HG03135 (cell line): Measurements from ENCODE around the gene HERC5.
"Not testable (repeated sequence)": the region's sequence is repeated elsewhere in the genome, so short reads cannot be mapped to it uniquely, and the experiment has no call there.

ENCODE experiments used
- ATAC-seq: cut with Tn5 transposase; IDR thresholded peaks from one replicate; pipeline ENCODE4 v1.9.1; 2021; ENCODE audit warnings: mild to moderate bottlenecking, moderate library complexity; ENCODE audit not compliant: unreplicated experiment

The HERC5 gene

GRCh38 chr4:88517825-88518224, 60.9 kb downstream of the HERC5 start:
- ATAC-seq: no peak

GRCh38 chr4:88518911-88519310, 62.0 kb downstream of the HERC5 start:
- no peak for ATAC-seq

- ATAC-seq: peak; percentile 20
Observed at GRCh38 chr4:88522702-88523324, 65.9 kb downstream of the HERC5 start.

- ATAC-seq: peak; percentile 70
Observed at GRCh38 chr4:88523325-88524129, 66.6 kb downstream of the HERC5 start, which contains the start of gene PYURF. PYURF (minus strand) TSS chr4:88523776; CDS start chr4:88523700, 76 bp downstream.

- ATAC-seq: no peak
Observed at GRCh38 chr4:88524171-88524570, 67.3 kb downstream of the HERC5 start.

GRCh38 chr4:88526221-88526815, 69.4 kb downstream of the HERC5 start:
- ATAC-seq: no peak

- no peak for ATAC-seq
Observed at GRCh38 chr4:88527787-88528186, 70.9 kb downstream of the HERC5 start.

- no peak for ATAC-seq
Observed at GRCh38 chr4:88528861-88529260, 71.9 kb downstream of the HERC5 start.

GRCh38 chr4:88531549-88531948, 74.6 kb downstream of the HERC5 start:
- ATAC-seq: no peak

- ATAC-seq: no peak
Observed at GRCh38 chr4:88533088-88533790, 76.3 kb downstream of the HERC5 start.

- no peak for ATAC-seq
Observed at GRCh38 chr4:88533937-88534750, 77.2 kb downstream of the HERC5 start.

GRCh38 chr4:88535090-88535755, 78.3 kb downstream of the HERC5 start:
- no peak for ATAC-seq

GRCh38 chr4:88537709-88538108, 80.8 kb downstream of the HERC5 start:
- ATAC-seq: no peak

- ATAC-seq: not testable (repeated sequence)
Observed at GRCh38 chr4:88539322-88540068, 82.6 kb downstream of the HERC5 start.

GRCh38 chr4:88549815-88550214, 92.9 kb downstream of the HERC5 start:
- no peak for ATAC-seq
